ENCODE data around the gene ACAP2. TPM values are rescaled to one million over a fixed set of nuclear protein-coding genes. Genes with fewer than 3 reads are reported as not detected.

The ACAP2 gene
- total RNA-seq, 1 donor from 2014 or later: 12.8 TPM

DNA sequence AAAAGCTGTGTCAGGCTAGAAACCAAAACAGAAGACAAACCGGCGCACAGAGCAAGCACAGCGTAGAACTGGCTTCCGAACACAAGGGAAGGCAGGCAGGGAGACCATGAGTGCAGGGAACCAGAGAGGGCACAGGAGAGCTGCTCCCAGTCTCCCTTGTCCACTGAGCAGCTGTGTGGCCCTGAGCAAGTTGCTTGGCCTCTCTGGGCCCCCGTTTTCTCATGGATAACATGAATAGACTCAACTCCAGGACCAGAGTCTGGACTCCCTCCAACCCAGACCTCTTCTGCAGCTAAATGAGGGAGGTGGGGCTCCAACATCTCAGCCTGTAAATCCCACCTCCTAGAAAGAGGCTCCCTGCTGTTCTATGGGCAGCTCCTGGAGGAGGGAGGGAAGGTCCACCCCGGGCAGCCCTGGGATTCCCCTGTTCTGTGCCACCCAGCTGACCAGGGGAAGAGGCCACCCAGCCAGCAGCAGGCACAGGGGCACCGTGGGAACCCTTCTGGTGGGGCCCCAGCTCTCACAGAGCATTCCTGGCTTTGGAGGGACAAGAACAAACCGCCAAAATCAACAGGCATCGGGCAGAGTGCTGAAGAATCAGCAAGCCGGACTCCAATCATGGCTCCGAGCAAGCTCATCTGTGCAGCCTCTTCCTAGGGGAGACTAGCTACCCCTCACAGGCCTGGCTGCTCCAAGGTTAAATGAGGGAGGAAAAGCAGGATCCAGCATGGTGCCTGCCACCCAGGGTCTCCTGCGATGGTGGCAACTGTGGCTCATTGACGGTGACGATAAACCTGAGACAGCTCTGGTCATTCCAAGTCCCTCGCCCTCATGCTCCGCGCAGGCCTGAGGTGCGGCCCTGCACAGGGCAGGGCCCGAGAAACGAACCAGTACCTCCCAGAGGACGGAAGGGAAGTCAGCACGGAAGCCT, 187.0 kb downstream of the ACAP2 start:
- intact Hi-C loops (cut with DNase I): loop anchor here (10.0 kb wide), 1 partner anchor 131 kb away; no protein-coding TSS in a partner anchor
- no peak for ATAC-seq (ENCODE audit: poor library complexity)
- no peak for DNase-seq

DNA sequence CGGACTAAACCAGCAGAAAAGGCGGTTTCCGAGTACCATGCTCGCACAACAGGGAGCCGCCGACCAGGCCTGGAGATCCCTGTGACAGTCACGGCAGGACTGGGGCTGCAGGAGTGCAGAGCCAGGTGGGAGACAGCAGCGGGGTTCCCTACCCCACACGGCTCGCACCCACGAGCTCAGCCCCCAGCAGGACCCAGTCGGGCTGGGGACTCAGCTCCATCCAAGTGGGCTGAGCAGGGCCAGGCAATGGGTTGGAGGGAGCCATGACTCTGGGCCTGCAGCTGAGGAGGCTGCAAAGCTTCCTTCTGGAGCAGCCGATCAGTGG, 187.7 kb downstream of the ACAP2 start:
- ATAC-seq (ENCODE audit: poor library complexity) (no peak), DNase-seq (no peak)
- intact Hi-C loops (cut with DNase I): loop anchor here (10.0 kb wide), 1 partner anchor 130 kb away; no protein-coding TSS in a partner anchor

DNA sequence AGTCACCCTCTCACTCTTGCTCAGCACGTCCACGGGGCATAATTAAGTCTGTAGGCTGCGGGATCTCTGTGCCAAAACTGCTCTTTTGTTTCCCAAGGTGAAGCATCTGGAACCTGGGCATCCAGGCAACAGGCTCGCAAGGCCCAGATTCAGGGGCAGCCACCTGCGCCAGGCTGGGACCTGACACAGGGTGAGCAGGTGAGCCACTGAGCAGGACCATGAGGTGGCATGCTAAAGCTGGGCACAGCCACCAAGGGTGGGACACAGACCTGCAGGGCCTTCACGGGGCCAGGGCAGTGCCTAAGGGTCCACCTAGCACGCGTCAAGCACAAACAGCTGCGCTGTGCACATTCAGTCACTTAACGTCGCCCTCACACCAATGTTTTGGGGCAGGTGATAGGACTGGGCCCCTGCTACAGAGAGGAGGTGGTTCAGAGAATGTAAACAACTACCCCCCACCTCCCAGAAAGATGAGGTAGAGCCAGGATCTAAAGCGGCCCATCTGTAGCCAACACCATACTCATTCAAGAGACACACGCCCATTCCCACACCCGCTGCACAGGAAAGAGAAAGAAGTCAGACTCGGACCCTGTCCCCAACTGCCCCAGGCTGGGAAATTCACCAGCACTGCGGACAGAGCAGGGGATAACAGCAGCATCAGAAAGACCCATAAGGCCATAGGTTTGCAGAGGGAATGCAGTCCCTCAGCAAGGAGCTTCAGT, 188.2 kb downstream of the ACAP2 start:
- no peak for ATAC-seq (ENCODE audit: poor library complexity)
- DNase-seq: no peak
- intact Hi-C loops (cut with DNase I): loop anchor here (10.0 kb wide), 1 partner anchor 130 kb away; no protein-coding TSS in a partner anchor

DNA sequence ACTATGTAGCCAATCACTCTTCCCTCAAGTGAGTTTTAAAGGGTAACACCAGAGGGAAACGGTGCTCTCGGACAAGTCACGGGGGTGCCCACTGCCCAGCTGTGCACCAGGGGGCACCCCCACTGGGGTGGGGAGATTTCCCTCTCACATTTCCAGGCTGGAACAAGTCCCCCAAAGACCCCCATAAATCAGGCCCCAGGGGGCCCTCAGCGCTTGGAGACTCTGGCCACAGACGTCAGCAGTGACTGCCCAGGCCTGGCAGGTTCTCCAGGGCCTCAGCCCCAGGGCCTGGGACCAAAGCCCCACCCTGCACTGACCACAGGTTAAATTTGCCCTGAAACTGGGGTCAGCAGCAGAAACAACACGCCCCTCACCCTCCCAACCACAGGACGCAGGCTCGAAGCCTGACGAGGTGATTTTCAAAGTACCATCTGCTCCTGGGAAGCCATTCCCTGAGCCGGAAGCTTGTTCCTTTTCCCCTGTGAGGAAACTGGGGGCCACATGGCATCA, 188.8 kb downstream of the ACAP2 start:
- intact Hi-C loops (cut with DNase I): loop anchor here (10.0 kb wide), 1 partner anchor 129 kb away; no protein-coding TSS in a partner anchor
- no peak for ATAC-seq (ENCODE audit: poor library complexity)
- no peak for DNase-seq

DNA sequence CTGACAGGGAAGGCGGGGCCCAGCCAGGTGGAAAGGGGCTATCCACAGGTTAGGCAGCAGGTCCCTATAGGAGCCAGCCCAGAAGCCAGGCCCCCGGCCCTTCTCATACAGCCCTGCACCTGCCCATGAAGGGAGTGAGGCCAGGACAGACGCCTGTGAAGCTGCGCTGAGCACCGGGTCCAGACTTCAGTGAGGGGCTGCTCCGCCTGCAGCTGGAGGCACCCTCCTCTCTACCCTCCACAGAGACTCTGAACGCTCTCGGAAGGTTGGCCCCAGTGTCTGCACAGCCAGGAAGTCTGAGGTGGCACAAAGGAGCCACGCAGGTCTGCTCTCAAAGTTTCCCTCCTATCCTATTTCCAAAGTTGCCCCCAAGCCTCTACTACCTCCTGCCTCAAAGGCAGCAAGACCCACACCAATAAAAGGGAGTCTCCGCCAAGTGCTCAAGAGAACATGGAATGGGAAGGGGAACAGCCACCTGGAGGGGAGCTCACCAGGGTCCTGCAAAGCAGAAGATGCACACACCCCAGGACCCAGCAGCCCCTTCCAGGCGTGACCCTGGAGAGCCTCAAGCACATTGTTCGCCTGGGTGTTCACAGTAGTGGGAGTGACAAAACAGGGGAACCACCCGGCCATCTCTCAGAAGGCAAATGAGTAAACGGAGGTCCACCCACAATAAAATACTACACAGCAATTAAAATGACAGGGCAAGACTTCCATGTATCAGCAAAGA, 191.3 kb downstream of the ACAP2 start:
- intact Hi-C loops (cut with DNase I): loop anchor here (10.0 kb wide), 1 partner anchor 127 kb away; no protein-coding TSS in a partner anchor
- DNase-seq (no peak), ATAC-seq (ENCODE audit: poor library complexity) (no peak)

DNA sequence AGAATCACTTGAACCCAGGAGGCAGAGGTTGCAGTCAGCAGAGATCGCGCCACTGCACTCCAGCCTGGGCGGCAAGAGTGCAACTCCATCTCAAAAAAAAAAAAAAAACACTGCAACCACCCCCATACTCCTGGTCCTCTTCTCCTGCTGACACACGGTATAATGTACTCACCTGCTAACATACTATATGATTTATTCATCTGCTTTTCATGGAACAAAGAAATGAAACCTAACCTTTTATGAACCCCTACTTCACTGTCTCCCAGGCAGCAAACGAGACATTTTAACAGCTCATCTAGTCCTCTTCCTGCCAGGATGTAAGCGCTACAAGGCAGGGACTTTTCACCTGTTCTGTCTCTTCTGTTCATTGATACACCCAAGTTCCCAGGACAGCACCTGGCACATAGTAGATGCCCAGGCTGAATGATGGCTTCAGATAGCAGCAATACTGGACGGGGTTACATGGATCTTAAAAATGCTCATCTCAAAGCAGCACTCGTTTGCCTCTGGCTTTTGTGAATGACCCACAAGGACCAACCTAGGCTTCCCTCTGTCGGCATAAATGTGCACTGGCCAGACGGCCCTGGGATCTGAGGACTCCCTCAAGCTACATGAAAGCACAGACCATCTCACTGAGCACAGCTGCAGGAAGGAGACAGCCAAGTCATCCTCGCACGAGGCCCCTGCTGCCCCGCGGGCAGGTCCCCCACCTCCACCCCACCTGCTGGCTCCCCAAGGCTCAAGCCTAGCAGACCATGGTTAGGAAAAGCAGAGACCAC, 192.2 kb downstream of the ACAP2 start:
- DNase-seq: no peak
- peak; percentile 60 for ATAC-seq (ENCODE audit: poor library complexity)
- intact Hi-C loops (cut with DNase I): loop anchor here (10.0 kb wide), 1 partner anchor 126 kb away; no protein-coding TSS in a partner anchor

DNA sequence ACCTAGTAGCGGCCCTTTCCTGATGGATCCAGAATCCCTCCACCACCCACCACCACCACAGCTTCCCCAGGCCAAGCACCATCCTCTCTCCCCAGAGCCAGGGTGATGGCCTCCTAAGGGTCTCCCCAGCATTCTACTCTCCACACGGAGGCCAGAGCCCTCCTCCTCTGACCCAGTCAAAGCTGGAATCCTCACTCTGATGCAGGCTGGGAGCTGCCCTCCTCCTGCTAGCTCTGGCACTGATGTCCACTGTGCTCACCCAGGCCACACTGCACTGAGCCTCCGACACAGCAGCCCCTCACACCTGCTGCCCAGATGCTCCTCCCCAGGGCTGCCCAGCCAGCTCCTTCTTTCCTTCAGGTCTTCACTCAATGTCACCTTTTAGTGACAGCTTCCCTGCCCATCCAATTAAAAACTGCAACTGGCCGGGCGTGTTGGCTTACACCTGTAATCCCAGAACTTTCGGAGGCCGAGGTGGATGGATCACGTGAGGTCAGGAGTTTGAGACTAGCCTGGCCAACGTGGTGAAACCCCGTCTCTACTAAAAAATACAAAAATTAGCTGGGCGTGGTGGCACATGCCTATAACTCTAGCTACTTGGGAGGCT, 192.9 kb downstream of the ACAP2 start:
- ATAC-seq (ENCODE audit: poor library complexity): no peak
- no peak for DNase-seq
- intact Hi-C loops (cut with DNase I): loop anchor here (10.0 kb wide), 1 partner anchor 125 kb away; no protein-coding TSS in a partner anchor

DNA sequence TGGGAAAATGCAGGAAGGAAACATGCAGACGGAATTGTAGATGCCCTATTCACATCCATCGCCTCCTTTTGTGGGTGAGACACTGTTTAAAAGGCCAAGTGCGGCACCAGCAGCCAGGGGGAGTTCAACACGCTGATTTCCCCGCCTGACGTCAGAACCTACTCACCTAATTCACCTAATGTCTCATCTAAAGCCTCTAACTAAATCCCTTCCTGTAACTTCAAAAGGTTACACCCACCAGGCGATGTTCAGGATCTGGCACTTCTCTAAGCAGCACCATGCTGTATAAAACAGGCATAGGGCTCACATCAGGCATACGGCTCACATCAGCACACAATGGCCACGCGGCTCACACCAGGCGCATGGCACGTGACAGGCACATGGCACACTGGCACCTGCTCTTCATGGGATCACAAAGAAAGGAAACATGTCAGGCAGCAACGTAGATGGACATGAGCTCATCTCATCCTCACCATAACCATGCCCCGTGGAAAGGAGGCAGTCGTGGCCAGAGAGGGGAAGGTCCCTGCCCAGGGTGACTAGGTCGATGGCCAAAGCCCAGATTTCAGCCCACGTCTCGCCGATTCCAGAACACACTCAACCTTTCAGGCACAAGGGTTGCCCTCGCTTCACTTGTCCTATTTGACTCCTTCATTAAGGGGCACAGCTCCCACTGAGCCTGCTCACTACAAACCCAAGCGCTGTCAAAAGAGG, 193.6 kb downstream of the ACAP2 start:
- DNase-seq: no peak
- intact Hi-C loops (cut with DNase I): no loop called here
- ATAC-seq (ENCODE audit: poor library complexity): no peak

DNA sequence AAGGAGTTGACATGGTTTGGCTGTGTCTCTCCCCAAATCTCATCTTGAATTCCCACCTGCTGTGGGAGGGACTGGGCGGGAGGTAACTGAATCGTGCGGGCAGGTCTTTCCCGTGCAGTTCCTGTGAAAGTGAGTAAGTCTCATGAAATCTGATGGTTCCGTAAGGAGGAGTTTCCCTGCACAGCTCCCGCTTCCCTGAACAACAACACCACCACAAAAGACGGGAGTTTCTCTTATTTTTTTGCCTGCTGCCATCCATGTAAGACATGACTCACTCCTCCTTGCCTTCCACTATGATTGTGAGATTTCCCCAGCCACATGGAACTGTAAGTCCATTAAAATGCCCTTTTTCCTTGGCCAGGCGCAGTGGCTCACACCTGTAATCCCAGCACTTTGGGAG, 194.5 kb downstream of the ACAP2 start:
- intact Hi-C loops (cut with DNase I): no loop called here
- DNase-seq: no peak
- no peak for ATAC-seq (ENCODE audit: poor library complexity)

DNA sequence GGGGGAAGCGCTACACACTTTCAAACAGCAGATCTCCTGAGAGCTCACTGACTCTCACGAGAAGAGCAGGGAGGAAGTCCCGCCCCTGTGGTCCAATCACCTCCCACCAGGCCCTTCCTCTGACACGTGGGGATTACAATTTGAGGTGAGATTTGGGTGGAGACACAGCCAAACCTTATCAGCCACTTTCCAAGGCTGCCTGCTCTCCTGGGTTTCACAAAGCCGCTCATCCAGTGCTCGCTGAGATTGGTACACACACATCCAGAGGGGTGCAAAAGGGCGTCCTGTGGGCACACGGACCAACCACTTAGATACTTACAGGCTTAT, 195.0 kb downstream of the ACAP2 start:
- ATAC-seq (ENCODE audit: poor library complexity) (no peak), DNase-seq (no peak)
- intact Hi-C loops (cut with DNase I): no loop called here

DNA sequence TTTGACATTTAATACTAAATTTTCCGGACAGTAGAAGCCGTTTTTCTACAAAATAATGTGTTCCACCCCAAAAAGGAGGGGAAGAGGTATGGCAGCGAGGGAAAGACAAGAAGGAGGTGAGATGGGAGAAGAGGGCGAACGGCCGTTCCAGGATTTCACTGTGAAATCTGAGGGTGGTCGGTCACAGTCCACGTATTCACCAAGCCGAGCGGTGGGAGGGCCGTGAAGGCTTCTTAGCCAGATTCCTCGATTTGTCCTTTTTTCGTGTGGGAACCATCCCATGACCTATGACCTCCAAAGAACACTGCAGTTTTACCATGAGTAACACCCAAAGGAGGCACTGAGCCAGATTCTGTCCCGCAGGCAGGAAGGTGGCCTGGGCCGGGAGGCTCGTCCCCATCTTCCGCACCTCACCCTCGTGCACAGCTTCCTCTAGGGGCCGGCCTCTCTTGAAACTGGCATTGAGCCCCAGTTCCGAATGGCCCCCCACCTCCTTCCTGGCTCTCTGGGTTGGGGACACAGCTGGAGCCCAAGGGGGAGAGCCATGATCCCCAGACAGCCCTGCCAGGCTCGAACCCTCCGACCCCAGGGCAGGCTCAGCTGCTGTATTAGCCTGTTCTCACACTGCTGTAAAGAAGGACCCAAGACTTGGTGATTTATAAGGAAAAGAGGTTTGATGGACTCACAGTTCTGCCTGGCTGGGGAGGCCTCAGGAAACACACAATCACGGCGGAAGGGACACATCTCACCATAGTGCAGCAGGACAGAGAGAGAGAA, 195.5 kb downstream of the ACAP2 start:
- no peak for ATAC-seq (ENCODE audit: poor library complexity)
- intact Hi-C loops (cut with DNase I): no loop called here
- DNase-seq: no peak

DNA sequence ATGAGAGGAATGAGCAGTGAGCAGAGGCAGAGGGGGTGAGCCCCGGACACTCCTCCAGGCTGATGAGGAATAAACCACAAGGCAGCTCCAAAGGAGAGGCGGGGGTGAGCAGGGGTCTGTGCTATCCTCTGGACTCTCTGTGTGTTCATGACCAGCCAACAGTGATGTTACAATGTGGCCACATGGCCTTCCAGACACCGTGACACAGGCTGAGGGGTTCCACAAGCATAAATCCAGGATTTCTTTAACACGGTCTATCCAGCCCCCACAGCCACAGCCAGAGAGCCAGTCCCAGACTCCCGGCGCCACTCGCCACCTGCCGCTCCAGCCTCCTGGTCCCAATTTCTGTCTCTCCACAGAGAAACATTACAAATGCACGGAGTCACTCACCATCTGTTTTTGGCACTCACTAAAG, 196.2 kb downstream of the ACAP2 start:
- DNase-seq: no peak
- no peak for ATAC-seq (ENCODE audit: poor library complexity)
- intact Hi-C loops (cut with DNase I): no loop called here

DNA sequence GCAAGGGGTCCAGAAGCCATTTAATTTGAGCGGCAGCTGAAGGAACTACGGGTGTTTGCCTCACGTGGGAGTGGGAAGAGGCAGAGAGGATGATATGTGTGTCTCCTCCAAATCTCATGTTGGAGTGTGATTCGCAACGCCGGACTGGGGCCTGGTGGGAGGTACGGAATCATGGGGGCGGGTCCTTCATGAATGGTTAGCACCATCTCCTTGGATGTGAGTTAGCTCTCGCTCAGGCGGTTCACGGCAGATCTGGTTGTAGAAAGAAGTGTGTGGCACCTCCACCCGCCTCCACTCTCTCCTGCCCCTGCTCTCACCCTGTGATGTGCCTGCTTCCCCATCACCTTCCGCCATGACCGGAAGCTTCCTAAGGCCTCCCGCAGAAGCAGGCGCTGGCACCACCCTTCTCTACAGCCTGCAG, 197.3 kb downstream of the ACAP2 start:
- intact Hi-C loops (cut with DNase I): no loop called here
- ATAC-seq (ENCODE audit: poor library complexity): no peak
- DNase-seq: no peak

DNA sequence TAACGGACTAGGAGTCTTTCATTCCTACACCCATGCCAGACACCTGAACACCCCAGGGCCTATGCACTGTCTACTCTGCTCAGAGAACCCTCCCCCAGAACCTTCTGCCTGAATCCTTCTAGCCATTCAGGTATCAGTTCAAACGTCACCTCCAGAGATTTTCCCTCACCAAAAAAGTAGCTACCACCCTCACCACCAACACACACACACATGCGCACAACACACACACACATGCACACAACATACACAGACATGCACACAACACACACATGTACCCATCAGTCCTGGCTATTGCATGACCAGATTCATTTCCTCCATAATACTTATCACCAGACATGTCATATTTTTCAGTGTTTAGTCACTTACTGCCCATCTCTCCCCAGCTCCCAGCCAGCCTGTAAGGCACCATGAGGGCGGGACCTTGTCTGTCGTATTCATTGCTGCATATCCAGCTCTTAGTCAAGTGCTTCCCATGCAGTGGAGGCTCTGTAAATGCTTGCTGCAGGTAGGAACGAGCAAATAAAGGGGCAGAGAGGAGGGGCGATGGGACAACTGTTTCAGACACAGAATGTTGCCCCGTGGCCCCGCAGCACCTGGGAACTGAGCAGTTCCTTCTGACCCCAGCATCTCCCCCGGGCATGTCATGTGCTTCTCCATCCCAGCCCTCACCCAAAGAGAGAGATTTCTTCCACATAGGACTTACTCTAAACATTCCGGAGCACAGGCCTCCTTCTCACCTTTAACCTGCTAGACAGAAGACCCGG, 201.0 kb downstream of the ACAP2 start:
- ATAC-seq (ENCODE audit: poor library complexity) (no peak), DNase-seq (no peak)
- intact Hi-C loops (cut with DNase I): no loop called here

DNA sequence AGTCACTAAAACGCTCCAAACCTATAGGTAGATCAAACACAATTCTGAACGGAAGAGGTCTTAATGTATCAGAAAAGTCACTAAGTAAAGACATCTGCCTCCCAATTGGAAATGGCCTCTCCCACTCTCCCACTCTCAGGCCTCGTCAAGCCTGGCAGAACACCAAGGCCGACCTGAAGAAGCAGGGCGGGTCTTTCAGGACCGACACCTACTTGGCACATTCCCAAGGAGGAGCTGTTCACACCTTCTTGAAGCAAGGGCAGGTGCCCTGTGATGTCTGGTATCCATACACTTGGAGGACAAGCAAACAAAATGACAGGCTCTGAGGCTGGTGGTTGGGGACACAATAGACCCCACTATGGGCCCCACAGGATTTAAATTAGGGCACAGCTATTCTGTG, 201.9 kb downstream of the ACAP2 start:
- ATAC-seq (ENCODE audit: poor library complexity): no peak
- intact Hi-C loops (cut with DNase I): no loop called here
- no peak for DNase-seq

DNA sequence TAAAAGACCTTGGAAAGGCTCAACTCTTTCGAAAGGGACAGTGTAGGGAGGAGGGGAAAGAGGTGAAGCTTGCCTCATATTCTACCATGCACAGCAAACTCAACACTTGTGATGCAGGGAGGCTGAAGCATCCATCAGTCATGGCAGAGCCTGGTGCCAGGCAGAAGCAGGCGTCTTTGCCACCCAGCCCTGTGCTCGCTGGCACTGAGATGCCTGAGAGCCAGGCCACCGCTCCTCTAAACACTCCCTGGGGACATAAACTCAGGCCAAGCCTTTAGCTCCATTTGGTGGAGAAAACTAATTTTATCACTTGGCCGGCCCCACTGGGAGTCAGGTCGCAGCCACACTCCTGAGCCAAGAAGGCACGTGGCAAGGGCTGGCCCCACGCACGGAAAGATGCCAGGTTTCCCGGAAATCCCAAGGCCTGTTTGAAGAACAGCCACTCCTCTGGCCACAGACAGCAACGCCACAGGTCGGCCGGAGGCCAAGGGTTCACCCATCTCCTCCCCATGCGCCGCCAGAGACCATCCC, 202.6 kb downstream of the ACAP2 start:
- intact Hi-C loops (cut with DNase I): no loop called here
- peak; percentile 77 for ATAC-seq (ENCODE audit: poor library complexity)

More for the DNA sequence above, 202.6 kb downstream of the ACAP2 start:
- DNase-seq: peak; percentile 67
